NCI-H526 treated with DMSO at 0.1 percent for 48 hours (cell line): ENCODE measurements around the gene MYO1C.
A peak's percentile ranks its signal among the peaks of the same experiment; 100 is the strongest.
"Not testable (repeated sequence)": the region's sequence is repeated elsewhere in the genome, so short reads cannot be mapped to it uniquely, and the experiment has no call there.

Experiments used
- DNase-seq: peaks from one replicate; lab custom pipeline; 2025; lab: John Stamatoyannopoulos, UW

MYO1C gene

DNA sequence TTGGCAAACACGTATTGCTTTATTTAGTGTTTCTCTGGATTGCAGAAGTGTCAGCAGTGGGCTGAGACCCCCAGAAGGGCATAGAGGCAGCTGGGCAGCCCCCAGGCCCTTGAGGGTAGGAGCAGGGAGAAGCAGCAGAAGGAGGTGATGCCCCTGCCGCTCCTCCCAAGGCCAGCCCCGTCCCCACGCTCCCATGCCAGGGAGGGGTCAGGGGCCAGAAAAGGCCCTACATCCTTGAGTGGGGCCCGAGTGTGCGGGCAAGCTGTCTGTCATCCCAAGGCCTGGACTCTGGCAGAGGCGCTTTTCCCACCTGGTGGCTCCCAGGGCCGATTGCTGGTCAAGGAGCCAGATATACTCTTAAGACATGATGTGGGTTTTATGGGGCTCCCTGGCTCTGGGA lies 28.3 kb downstream of the MYO1C start:
- DNase-seq, result no peak

GRCh38 chr17:1462164-1463112 lies 30.0 kb downstream of the MYO1C start:
- no peak for DNase-seq

GRCh38 chr17:1461198-1461944 lies 31.1 kb downstream of the MYO1C start:
- DNase-seq, result no peak

GRCh38 chr17:1460233-1460632 lies 32.3 kb downstream of the MYO1C start:
- DNase-seq, result no peak

DNA sequence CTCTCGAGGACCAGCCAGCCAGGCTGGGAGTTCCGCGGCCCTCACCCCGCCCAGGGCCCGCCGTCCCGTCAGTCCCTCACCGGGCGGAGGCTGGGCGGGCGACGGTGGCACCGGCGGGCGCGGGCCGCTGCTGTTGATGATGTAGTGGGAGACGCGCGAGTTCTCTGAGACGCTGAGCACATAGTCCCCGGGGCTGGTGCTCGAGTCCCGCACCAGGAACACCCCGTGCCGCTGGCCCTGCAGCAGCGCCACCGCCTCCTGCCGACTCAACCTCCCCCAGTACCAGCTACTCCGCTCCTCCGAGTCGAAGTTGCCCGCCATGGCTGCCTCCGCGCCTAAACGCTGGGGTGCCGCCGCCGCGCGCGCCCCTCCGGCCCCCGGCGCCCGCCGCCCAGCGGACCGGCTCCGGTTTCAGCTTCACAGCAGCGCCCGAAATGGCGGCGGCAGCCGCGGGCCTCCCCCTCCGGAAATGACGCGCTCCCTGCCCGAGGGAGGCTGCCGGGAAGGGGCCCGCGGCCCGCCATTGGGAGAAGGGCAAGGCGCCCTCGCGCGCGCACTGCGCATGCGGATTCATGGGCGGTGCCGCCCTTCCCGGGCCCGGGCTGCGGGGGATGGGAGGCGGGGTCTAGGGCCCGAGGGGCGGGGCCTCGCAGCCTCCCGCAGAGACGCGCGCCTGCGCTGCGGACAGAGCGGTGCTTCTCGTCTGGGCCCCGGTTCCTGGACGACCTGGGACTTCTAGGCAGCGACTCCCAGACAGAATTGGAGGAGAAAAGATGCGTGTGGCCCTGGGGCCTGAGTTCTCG lies 36.5 kb downstream of the MYO1C start, which contains the start of gene CRK:
Gene CRK (minus strand): TSS at position 436 of the 803 bp plus-strand sequence. CDS start 115 bp downstream, at position 321.
- DNase-seq, result peak; percentile 53

GRCh38 chr17:1455291-1455796 lies 37.1 kb downstream of the MYO1C start:
- DNase-seq, result no peak

- no peak for DNase-seq
These were observed 37.9 kb downstream of the MYO1C start for GRCh38 chr17:1454541-1454940.

DNA sequence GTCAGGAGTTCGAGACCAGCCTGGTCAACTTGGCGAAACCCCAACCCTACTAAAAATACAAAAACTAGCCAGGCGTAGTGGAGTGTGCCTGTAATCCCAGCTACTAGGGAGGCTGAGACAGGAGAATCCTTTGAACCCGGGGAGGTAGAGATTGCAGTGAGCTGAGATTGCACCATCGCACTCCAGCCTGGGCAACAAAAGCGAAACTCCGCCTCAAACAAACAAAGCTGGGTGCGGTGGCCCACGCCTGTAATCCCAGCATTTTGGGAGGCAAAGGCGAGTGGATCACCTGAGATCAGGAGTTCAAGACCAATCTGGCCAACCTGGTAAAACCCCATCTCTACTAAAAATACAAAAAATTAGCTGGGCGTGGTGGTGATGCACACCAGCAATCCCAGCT lies 38.8 kb downstream of the MYO1C start:
- not testable (repeated sequence) for DNase-seq

GRCh38 chr17:1452836-1453235 lies 39.6 kb downstream of the MYO1C start:
- no peak for DNase-seq

- not testable (repeated sequence) for DNase-seq
These were observed 42.2 kb downstream of the MYO1C start for GRCh38 chr17:1450261-1450660.

- no peak for DNase-seq
These were observed 43.0 kb downstream of the MYO1C start for GRCh38 chr17:1449412-1449967.

- DNase-seq, result no peak
These were observed 45.4 kb downstream of the MYO1C start for GRCh38 chr17:1447052-1447451.

DNA sequence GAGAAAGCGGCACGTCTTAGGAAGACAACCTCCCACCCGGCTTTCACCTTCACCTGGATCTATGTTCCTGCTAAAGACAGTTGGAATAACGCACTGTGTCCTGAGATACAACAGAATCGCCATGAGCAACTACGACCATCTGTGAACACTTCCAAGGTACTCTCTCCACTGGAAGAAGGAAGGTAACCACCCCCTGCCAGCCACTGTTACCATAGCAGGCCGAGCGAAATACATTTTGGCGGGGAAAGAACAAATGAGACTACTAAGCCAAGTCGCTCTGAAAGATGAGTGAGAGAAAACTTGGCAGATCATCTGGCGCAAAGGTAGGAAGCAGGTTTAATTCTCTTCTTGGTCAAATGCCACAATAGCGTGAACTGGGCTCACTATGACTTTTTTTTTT lies 46.3 kb downstream of the MYO1C start:
- no peak for DNase-seq

DNA sequence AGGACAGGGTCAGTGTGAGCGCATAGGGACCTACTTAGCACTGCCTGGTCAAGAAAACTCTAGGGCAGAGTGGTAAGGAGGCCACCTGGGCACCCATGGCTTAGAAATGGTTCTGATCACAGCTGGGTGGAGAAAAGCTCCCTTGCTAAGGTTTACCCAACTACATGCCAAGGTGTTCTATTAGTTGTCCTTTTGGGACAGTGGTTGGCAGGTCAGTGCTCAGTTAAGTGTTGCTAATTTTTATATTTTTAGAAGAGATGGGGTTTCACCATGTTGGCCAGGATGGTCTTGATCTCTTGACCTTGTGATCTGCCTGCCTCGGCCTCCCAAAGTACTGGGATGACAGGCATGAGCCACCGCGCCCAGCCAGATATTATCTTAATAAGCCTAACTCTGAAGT lies 46.8 kb downstream of the MYO1C start:
- not testable (repeated sequence) for DNase-seq

DNA sequence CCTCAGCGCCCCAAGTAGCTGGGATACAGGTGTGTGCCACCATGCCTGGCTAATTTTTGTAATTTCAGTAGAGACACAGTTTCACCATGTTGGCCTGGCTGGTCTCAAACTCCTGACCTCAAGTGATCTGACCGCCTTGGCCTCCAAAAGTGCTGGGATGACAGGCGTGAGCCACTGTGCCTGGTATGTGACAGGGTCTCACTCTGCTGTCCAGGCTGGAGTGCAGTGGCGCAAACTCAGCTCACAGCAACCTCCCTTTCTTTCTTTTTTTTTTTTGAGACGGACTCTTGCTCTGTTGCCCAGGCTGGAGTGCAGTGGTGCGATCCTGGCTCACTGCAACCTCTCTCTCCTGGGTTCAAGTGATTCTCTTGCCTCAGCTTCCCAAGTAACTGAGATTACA lies 49.8 kb downstream of the MYO1C start:
- not testable (repeated sequence) for DNase-seq

GRCh38 chr17:1442187-1442586 lies 50.3 kb downstream of the MYO1C start:
- DNase-seq, result no peak

DNA sequence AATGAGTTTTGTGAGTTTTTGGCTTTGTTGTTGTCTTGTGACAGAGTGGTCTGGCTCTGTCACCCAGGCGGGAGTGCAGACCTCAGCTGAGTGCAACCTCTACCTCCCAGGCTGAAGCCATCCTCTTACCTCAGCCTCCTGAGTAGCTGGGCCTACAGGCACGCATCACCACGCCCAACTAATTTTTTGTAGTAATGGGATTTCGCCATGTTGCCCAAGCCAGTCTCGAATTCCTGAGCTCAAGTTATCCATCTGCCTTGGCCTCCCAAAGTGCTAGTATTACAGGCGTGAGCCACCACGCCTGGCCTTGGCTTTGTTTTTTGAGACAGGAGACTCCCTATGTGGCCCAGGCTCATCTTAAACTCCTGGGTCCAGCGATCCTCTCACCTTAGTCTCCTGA lies 51.6 kb downstream of the MYO1C start:
- DNase-seq, result no peak

DNA sequence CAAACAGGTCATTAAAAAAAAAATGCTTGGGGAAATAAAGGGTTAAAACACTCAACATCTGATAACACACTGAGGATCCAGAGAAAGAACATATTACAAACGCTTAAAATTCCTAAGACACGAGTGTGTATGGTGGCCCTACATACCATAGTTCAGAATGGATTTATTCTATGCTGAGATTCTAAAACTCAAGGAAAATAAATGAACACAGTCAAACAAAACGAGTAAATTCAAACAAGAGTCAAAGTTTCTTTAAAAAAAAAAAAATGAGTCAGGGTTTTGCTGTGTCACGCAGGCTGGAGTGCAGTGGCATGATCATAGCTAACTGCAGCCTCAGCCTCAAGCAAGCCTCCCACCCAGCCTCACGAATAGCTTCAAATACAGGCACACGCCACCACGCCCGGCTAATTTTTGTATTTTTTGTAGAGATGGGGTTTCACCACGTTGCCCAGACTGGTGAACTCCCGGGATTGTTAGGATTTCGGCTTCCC lies 53.8 kb downstream of the MYO1C start:
- DNase-seq, result no peak

- no peak for DNase-seq
These were observed 57.2 kb downstream of the MYO1C start for GRCh38 chr17:1435326-1435725.

DNA sequence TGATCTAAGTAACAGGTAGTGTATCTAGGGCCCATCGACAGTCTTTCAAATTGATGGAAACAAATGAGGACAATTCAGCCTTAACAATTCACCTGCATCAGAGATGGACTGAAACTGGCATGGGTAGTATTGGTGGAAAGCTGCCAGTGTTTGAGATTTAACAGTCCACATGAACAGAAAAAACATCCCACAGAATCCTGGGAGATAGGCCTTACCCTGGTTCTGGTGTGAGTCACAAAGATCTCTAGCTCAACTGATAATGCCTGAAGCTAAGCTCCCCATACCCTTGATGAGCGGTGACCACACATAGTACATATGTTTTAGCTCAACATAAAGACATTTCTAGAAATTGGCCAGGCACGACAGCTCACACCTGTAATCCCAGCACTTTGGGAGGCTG lies 58.3 kb downstream of the MYO1C start:
- DNase-seq, result no peak

DNA sequence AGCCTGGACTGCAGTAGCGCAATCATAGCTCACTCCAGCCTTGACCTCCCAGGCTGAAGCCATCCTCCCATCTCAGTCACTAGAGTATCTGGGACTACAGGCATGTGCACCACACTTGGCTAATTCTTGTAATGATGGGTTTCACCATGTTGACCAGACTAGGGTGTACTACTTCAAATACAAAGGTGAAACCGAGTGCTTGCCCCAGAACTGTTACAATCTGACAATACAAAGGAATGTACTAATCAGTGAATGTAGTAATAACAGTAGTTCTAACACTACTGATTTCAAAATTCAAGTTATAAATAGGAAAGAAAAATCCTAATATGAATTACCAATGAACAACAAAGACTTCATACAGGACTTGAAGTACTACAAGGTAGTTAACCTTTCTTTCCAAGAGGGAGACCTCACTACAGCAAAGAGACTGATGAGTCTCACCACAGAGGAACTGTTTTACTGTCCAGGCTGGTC lies 60.8 kb downstream of the MYO1C start:
- no peak for DNase-seq
